Neural crest cell (in vitro differentiated cells): ENCODE data around the gene TMEM207. TPM values are rescaled to one million over a fixed set of nuclear protein-coding genes. Genes with fewer than 3 reads are reported as not detected.

Experiments
- DNase-seq: peaks from one replicate; pipeline ENCODE4 v3.0.0; 2021; ENCODE audit warnings: low read depth, mixed read lengths, low spot score
- H3K27ac Mint-ChIP-seq: one replicate; pipeline ENCODE4 v1.8.0; 2021; ENCODE audit warnings: mild to moderate bottlenecking, mixed read lengths; ENCODE audit not compliant: unreplicated experiment
- H3K27me3 Mint-ChIP-seq: 2 replicates; pipeline ENCODE4 v1.8.0; 2021; ENCODE audit warnings: low read depth, mild to moderate bottlenecking, mixed read lengths
- H3K36me3 Mint-ChIP-seq: 2 replicates; pipeline ENCODE4 v1.8.0; 2021; ENCODE audit warnings: low read depth, mild to moderate bottlenecking, mixed read lengths
- H3K4me1 Mint-ChIP-seq: 2 replicates; pipeline ENCODE4 v1.8.0; 2021; ENCODE audit warnings: mixed read lengths
- H3K4me3 Mint-ChIP-seq: one replicate; pipeline ENCODE4 v1.8.0; 2021; ENCODE audit warnings: mild to moderate bottlenecking, mixed read lengths
- H3K9me3 Mint-ChIP-seq: 2 replicates; pipeline ENCODE4 v1.8.0; 2021; ENCODE audit warnings: mixed read lengths
- CTCF ChIP-seq: fragments of 200-600 bp; sonication (generic); conservative IDR thresholded peaks from 2 replicates; pipeline ENCODE4 v1.5.0; 2021; ENCODE audit warnings: antibody characterized with exemption, mild to moderate bottlenecking
- total RNA-seq: library from RNA; stranded (reverse); gene quantifications from 2 replicates; pipeline ENCODE4 v1.2.1, GENCODE V29; 2021

TMEM207 gene
- total RNA-seq, 1 donor from 2014 or later = not detected

- H3K27ac Mint-ChIP-seq = no peak overlapping the region
- no peak for TF ChIP-seq CTCF
- no peaks in the 10 kb centered on the region for H3K4me1 Mint-ChIP-seq
These were observed 14.1 kb downstream of the TMEM207 start for GRCh38 chr3:190435618-190436017.

GRCh38 chr3:190433626-190434025, 16.1 kb downstream of the TMEM207 start:
- TF ChIP-seq CTCF = no peak
- Mint-ChIP-seq H3K4me3 (no peak overlapping the region), H3K9me3 (peaks cover 9% of the 10 kb centered on the region), H3K27me3 (no peaks in the 10 kb centered on the region), H3K36me3 (no peaks in the 10 kb centered on the region), H3K4me1 (no peaks in the 10 kb centered on the region), H3K27ac (no peak overlapping the region)
- DNase-seq = no peak

More at GRCh38 chr3:190435618-190436017, 14.1 kb downstream of the TMEM207 start:
- DNase-seq = no peak
- H3K27me3 Mint-ChIP-seq = no peaks in the 10 kb centered on the region
- no peak overlapping the region for H3K4me3 Mint-ChIP-seq
- H3K36me3 Mint-ChIP-seq = no peaks in the 10 kb centered on the region
- peaks cover 11% of the 10 kb centered on the region for H3K9me3 Mint-ChIP-seq

GRCh38 chr3:190432216-190432615, 17.5 kb downstream of the TMEM207 start:
- TF ChIP-seq CTCF = no peak
- H3K4me3 Mint-ChIP-seq = no peak overlapping the region
- no peak for DNase-seq
- H3K4me1 Mint-ChIP-seq = no peaks in the 10 kb centered on the region
- no peaks in the 10 kb centered on the region for H3K27me3 Mint-ChIP-seq
- H3K9me3 Mint-ChIP-seq = peaks cover 9% of the 10 kb centered on the region
- no peak overlapping the region for H3K27ac Mint-ChIP-seq
- no peaks in the 10 kb centered on the region for H3K36me3 Mint-ChIP-seq

GRCh38 chr3:190430906-190431305, 18.8 kb downstream of the TMEM207 start:
- Mint-ChIP-seq H3K36me3 (no peaks in the 10 kb centered on the region), H3K27me3 (no peaks in the 10 kb centered on the region), H3K27ac (no peak overlapping the region), H3K9me3 (peaks cover 9% of the 10 kb centered on the region), H3K4me1 (no peaks in the 10 kb centered on the region), H3K4me3 (no peak overlapping the region)
- no peak for DNase-seq
- no peak for TF ChIP-seq CTCF

GRCh38 chr3:190429681-190430080, 20.0 kb downstream of the TMEM207 start:
- Mint-ChIP-seq H3K36me3 (no peaks in the 10 kb centered on the region), H3K4me3 (no peak overlapping the region), H3K27ac (no peak overlapping the region), H3K27me3 (no peaks in the 10 kb centered on the region), H3K9me3 (peaks cover 5% of the 10 kb centered on the region), H3K4me1 (no peaks in the 10 kb centered on the region)
- TF ChIP-seq CTCF = no peak
- DNase-seq = no peak
